HG02943 (cell line): ENCODE results near the gene COL9A3.

Experiments used
- ATAC-seq: cut with Tn5 transposase; IDR thresholded peaks from one replicate; pipeline ENCODE4 v1.9.1; 2021; ENCODE audit warnings: mild to moderate bottlenecking, low read depth, moderate library complexity; ENCODE audit not compliant: unreplicated experiment

Gene COL9A3

DNA sequence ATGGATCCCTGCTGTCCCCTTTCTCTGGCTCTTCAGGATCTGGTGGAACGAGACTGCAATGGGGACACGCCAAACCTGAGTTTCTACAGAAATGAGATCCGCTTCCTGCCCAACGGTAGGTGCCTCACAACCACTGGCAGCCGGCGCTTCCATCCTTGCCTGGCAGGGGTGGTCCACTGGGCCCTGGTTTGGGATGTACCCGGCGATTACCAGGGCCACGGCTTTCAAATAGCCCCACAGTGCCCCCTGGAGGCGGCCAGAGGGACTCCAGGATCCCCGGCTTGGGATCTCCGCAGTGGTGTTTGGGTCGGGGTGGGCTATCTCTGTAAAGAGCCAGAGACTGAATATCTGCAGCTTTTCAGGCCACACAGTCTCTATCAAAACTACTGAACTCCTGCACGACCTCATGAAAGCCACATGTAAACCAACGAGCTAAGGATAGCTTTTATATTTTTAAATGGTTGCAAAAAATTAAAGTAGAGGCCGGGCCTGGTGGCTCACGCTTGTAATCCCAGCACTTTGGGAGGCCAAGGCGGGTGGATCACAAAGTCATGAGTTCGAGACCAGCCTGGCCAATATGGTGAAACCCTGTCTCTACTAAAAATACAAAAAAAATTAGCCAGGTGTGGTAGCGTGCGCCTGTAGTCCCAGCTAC is 8.5 kb upstream of the COL9A3 start:
- no peak for ATAC-seq

DNA sequence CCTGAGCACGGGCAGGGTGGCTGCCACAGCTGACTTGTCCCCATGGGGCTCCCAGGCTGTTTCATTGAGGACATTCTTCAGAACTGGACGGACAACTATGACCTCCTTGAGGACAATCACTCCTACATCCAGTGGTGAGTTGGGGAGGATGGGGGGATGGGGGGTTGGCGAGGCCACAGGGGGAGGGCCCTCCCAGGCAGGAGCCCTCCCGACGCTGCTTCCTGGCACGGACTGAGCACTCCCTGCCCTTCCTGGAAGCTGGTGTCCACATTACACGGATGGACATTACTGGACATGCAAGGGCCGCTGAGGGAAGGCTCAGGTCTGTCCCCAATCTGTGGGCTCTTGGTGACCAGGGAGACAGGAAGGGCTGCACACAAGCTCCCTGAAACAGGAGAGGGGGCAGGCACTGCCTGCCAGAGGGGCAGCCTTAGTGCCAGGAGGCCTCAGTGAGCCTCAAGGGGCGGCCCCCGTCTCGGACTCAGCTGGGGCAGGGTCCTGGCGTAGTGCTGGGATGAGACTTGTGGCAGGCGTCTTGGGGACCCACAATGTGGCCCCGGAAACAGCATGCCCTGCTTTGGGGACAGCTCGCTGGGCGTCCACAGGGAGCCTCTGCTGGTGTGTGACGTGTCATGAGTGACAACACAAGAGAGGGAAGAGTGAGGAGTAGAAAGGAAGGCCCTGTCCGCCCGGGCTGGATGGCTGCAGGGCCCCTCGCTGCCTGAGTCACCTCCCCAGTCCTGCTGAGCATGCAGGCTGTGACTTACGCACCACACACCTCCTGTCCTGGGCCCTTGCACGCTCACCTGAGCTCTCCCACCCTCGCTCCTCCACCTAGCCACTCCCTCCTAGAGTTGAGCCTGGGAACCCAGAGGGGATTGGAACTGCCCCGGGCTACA is 7.1 kb upstream of the COL9A3 start:
- no peak for ATAC-seq

DNA sequence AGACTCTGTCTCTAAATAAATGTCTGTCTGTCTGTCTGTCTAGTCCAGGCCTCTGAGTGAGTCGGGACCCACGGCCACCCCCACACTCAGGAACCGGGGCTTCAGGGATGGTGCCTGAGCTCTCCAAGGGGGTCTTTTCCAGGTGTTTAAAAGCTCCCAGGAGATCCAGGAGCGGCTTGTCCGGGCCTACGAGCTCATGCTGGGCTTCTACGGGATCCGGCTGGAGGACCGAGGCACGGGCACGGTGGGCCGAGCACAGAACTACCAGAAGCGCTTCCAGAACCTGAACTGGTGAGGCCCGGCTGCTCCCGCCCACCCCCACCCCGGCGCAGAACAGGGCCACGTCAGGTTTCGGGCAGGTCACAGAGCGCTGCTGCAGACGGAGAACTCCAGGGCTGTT is 5.5 kb upstream of the COL9A3 start:
- ATAC-seq = no peak

DNA sequence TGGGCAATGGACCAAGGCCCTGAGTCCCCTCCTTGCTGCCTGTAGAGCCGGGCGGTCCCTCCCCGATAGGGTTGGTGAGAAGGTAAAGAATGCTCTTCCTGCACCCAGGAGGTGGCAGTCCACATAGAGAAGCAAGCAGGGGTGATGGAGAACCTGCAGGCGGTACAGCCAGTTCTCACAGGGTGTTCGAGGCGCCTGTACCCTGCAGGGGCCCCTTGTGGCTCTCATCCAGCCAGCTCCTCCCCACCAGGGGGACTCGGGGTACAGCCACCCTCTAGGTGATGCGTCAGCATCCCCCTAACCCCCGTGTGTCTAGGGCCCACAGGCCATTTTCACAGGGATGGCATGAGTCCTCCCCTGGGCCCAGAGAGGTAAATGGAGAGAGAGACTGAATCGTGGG is 5.1 kb upstream of the COL9A3 start:
- no peak for ATAC-seq

DNA sequence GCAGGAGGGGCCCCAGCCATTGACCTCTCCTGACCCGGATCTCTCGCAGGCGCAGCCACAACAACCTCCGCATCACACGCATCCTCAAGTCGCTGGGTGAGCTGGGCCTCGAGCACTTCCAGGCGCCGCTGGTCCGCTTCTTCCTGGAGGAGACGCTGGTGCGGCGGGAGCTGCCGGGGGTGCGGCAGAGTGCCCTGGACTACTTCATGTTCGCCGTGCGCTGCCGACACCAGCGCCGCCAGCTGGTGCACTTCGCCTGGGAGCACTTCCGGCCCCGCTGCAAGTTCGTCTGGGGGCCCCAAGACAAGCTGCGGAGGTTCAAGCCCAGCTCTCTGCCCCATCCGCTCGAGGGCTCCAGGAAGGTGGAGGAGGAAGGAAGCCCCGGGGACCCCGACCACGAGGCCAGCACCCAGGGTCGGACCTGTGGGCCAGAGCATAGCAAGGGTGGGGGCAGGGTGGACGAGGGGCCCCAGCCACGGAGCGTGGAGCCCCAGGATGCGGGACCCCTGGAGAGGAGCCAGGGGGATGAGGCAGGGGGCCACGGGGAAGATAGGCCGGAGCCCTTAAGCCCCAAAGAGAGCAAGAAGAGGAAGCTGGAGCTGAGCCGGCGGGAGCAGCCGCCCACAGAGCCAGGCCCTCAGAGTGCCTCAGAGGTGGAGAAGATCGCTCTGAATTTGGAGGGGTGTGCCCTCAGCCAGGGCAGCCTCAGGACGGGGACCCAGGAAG is 4.5 kb upstream of the COL9A3 start:
- ATAC-seq = no peak

DNA sequence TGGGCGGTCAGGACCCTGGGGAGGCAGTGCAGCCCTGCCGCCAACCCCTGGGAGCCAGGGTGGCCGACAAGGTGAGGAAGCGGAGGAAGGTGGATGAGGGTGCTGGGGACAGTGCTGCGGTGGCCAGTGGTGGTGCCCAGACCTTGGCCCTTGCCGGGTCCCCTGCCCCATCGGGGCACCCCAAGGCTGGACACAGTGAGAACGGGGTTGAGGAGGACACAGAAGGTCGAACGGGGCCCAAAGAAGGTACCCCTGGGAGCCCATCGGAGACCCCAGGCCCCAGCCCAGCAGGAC is 4.0 kb upstream of the COL9A3 start:
- ATAC-seq = no peak

DNA sequence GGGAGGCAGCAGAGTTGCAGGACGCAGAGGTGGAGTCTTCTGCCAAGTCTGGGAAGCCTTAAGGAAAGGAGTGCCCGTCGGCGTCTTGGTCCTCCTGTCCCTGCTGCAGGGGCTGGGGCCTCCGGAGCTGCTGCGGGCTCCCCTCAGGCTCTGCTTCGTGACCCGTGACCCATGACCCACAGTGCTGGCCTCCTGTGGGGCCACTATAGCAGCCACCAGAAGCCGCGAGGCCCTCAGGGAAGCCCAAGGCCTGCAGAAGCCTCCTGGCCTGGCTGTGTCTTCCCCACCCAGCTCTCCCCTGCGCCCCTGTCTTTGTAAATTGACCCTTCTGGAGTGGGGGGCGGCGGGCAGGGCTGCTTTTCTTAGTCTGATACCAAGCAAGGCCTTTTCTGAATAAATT is 3.3 kb upstream of the COL9A3 start:
- ATAC-seq = no peak

DNA sequence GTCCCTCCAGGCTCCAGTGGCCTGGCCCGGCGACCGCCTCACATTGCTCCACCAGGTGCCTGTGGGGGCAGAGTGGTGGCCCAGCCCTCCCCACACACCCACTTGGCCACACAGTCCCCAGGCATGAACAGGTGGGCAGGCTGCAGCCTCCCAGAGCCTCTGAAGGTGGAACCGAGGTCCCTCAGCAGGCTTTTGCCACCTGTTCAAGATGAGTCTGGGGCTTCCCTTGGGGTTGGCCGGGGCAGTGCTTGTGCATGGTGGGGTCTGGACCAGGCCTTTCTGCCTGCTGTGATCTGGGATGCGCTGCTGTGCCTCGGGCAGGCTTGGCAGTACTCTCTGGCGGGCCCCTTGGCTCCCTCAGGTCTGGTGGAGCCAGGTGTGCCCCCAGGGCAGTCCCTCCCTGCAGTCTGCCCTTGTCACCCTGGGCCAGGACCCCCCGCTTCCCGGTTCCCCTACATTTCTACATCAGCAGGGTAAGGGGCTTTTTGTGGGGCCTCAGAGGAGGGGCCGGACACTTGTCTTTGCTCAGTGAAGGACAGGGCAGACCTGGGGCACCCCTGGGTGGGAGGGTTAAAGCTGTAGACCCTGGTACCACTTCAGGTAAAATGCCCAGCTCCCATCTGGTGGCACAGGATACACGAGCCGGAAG is 2.7 kb upstream of the COL9A3 start:
- ATAC-seq = no peak

DNA sequence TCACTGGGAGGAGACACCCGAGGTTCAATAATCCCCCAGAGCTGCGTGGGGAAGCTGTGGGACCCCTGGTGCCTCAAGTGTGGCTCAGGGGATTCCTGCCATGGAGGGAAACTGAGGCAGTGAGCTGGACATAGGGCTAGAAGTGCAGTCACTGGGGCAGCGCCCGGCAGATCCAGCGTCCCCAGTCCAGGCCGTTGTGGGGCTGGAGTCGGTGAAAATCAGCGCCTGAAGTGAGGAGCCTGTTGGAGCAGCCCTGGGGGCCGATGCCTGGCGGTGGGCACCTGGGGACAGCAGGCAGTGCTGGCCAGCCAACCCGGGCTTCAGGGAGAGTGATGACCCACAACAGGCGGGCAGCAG is 2.2 kb upstream of the COL9A3 start:
- ATAC-seq = no peak

DNA sequence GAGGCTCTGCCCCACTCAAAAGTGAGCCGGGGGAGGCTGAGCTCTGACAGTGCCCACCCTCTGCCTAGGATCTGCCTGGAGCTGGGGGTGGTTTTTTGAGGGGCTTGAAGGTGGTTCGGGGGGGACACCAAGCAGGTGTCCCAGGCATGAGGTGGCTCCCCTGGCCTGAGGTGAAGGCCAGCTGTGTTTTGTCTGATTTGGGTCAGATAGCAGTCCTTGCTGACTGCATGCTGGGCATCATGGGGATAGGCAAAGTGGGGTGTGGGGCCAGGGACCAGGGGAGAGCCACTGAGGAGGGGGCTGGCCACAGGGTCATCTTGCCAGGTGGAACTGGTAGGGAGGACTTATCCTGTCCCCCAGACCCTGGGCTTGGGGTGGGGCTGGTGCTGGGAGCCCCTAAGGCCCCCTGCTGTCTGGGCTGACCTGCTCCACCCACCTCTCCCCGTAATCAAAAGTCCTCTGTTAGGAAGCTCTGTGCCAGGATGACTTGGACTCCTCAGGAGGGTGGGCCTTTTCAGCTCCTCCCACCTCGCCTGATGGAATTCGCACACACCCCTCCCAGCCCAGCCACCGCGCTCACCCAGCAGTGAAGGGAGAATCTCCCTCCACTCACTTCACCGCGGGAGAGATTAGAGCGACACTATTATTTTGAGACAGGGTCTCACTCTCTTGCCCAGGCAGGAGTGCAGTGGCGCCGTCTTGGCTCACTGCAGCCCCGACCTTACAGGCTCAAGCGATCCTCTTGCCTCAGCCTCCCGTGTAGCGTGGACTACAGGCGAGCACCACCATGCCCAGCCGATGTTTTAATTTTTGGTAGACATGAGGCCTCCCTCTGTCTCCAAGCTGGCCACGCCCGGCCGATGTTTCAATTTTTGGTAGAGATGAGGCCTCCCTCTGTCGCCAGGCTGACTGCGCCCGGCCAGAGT is 1.5 kb upstream of the COL9A3 start:
- ATAC-seq = no peak

DNA sequence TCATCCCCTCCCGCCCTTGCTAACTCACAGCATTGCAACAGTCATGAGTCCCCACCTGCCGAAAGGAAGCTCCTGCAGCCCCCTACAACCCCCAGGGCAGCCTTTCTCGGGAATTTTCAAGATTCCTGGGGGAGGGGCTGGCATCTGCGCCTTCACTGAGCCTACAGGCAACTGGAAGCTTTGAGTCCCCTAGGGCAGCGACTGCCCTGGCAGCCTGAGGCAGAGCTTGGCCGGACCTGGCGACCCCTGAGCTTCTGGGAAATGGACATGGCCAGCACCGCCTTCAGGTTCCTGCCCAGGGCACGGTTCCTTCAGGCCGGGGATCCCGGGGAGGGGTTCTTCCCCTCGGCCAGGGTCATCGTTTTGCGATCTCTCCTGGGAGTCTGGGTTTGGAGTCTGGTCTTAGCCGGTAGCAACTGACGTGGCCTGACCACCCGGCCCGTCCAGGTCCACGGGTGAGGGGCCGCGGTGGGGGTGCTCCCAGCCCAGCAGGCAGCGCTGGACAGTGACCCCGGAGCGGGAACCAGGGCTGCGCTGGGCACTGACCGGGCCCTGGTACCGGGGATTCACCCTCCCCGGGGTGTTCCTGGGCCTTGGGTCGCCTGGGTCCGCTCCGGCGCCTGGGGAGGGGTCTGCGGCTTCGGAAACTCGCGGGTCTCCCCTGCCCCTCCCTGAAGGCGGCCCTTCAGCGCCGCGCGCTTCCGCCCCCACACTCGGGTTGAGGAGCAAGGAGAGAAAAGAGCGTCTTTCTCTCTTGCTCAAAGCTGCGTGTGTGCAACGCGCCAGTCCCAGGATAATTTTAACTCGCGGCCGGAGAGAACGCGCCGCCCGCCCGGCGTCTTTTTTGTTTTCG is 593 bp upstream of the COL9A3 start:
- no peak for ATAC-seq

DNA sequence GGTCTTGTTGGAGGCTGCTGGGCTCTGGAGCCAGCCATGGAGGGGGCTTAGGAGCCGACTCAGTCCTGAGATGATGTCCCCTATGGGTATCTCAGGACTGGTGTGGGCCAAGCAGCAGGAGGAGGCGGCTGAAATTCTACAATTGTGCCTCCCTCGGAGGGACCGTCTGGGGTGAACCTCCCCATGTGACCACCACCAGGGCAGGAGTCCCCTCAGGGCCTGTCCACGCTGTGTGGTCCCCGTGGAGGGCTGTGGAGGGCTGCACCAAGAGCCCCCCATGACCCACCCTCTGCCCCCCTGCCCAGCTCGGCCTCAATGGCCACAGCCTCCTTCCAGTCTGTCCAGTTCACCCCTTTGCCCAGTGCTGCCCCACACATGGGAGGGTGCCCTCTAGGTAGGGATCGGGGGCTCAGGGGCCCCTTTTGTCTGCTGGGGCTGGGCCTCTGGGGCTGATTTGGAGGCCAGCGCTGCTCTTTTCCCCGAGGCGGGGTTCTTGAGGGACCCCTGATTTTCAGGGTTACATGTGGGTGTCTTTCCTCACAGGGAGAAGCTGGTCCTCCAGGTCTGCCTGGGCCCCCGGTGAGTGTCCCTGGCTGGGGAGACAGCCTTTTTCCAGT is 1.2 kb downstream of the COL9A3 start:
- ATAC-seq = no peak

DNA sequence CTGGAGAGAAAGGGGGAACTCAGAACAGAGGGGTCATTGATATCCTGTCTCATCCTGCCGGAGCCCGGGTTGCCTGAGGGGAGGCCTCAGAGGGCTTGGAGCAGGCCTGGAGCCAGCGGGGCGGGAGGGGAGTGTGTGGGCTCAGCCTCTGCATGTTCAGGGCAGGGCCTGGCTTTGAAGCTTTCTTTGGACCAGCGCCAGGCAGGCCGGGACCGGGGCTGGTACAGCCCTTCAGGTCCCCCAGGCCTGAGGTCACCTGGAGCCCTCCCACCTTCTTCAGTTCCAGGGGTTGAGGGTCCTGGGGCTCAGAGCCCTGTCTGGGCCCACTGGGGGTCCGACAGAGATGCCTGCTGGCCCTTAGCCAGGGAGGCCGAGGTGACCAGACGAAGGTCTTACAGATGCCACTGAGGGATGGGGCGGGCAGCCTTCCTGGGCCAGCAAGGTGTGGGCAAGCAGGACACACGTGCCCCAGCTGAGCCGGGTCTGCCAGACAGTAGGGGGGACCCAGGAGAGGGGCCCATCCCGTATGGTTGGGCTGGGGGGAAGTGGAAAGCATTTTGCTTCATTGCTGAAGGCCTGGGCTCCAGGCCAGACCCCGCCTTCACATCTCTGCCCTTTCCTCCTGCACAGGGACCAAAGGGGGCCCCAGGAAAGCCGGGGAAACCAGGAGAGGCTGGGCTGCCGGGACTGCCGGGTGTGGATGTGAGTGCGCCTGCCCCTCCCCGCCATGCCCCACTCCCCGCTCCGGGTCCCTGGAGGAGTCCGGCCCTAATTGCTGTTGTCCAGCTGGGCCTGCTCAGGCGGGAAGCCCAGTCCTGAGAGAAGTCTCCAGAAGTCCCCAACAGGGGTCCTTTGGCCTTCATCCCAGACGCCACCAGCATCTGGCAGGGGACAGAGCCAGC is 2.0 kb downstream of the COL9A3 start:
- ATAC-seq = no peak

DNA sequence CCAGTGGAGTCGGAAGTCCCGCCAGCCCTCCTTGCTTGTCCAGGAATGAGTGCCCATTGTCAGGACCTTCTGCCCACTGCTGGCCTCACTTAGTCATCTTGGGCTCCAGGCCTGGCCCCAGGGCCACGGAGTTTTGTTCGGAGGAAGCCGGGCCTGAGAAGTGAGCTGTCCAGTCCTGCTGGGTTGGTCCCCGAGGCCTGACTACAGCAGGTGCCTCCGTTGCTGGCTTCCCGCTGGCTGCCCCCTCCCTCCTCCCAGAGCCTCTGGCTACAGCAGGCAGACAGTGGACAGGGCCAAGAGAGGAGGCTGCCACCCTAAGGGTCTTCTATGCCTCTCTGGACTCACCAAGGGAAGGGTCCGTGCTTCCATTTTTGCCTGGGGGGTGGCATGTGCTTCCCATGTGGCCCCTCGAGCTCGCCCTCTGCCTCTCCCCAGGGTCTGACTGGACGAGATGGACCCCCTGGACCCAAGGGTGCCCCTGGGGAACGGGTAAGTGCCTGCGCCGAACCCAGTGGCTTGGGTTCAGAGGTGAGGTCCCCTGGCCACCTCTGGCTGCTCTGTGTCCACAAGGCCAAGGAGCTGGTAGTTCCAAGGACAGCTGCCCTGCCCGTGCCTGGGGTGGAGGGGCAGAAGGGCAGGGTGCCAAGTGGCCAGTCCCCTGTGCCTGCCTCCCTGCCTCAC is 2.8 kb downstream of the COL9A3 start:
- ATAC-seq = no peak

DNA sequence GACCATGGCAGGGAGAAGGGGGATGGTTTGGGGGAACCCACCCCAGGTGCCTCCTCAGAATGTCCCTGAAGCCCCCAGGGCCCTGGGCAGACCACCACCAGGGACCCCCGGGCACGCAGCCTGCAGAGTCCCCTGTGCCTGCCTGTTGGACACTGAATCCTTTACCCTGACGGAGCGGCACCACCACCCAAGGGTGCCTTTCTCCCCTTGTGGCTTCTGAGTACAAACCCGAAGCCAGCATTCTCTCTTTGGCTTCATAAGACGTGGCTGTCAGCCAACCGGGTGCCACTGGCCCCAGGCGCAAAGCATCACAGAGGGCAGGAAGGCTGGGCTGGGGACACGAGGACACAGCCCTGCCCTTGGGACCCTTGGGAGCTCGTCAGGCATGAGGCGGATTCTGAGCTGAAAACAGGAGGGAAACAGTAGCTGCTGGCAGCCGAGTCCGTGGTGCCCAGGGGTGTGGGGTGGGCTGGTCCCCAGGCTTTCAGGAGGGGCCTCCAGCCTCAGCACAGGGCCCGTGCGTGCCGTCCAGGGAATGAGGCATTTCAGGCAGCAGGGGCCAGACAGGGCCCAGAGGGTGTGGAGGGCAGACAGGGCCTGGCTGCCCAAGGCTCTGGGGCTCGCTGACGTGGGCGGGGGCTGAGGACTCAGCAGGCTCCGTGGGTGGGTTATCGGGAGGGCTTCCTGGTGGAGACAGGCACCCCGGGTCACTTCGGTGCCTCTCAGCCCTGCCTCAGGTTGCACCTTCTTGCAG is 3.5 kb downstream of the COL9A3 start:
- no peak for ATAC-seq

DNA sequence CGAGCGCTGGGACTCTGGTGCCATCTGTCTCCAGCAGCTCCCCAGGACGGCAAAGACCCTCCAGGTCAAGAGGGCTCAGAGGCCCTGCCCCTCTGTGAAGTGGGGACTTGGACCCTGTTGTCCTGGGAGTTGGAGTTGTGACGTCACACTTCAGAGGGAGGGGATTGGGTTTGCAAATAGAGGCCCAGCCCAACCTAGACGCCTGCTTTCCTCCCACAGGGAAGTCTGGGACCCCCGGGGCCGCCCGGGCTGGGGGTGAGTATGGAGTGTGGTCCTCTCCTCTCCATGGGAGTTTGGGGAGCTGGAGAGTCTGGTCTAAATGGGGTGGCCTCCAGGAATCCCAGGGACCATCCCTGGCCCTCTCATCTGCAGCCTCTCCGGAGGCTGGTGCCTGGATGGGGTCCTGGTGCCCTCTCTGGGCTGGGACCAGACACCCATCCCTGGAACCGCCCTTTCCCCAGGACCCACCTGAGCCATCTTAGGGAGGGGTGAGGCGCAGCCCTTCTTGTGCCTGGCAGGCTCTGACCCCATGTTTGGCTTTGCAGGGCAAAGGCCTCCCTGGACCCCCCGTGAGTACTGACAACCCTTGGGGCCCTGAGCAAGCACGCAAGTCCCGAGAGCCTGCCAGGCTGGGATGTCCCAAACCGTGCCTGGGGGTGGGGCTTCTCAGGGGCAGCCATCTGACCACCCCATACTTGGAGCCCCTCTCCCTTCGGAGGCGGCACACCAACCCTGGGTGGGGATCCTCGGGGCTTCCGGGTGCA is 4.3 kb downstream of the COL9A3 start:
- no peak for ATAC-seq
